Endothelial cell of umbilical vein (primary cell): ENCODE results near the gene MRE11. TPM values are rescaled to one million over a fixed set of nuclear protein-coding genes. Genes with fewer than 3 reads are reported as not detected.

Source experiments
- BruUV-seq: library from RNA; stranded (reverse); fragments of 400-500 nt; replicated peaks from 2 replicates; lab custom pipeline; 2021; lab: Mats Ljungman, UMichigan
- CTCF ChIA-PET: fragments of 300-600, 350-600 bp; sonication (Branson Sonifier 250); formaldehyde crosslinking; loops from one replicate; lab custom pipeline; 2021; ENCODE audit warnings: antibody characterized with exemption, inconsistent platforms; lab: Charles Lee
- POLR2A ChIA-PET: fragments of 300-600, 350-600 bp; sonication (Branson Sonifier 250); formaldehyde crosslinking; loops from one replicate; lab custom pipeline; 2021; ENCODE audit warnings: antibody characterized with exemption, inconsistent platforms; lab: Charles Lee
- DNase-seq: peaks from one replicate; pipeline ENCODE4 v3.0.0-alpha.2; 2011; ENCODE audit warnings: low read depth, low spot score
- FAIRE-seq: peaks from 2 replicates; lab custom pipeline; 2011; peaks lifted over from hg19 to GRCh38; lab: Jason Lieb, UNC
- H2AFZ ChIP-seq: 2 replicates; pipeline ENCODE4 v1.6.0; 2012; ENCODE audit warnings: low read depth, low read length, control low read depth, inconsistent platforms
- H3K27ac ChIP-seq: 2 replicates; pipeline ENCODE4 v1.5.1; 2011; ENCODE audit warnings: low read depth, mild to moderate bottlenecking, control low read depth, low read length, moderate library complexity; ENCODE audit not compliant: insufficient read depth
- H3K27me3 ChIP-seq, 2 experiments: 2 replicates each; pipeline versions ENCODE4 v1.6.0 to v1.6.1; 2011; ENCODE audit warnings: low read length in 2 of 2, mixed read lengths in 1 of 2; ENCODE audit not compliant: control insufficient read depth in 2 of 2, insufficient read depth in 2 of 2
- H3K36me3 ChIP-seq, 2 experiments: 2 replicates in 1 of 2; 3 replicates in 1 of 2; pipeline ENCODE4 v1.5.1; 2011; ENCODE audit warnings: low read length in 2 of 2, mild to moderate bottlenecking in 1 of 2, moderate library complexity in 1 of 2; ENCODE audit not compliant: control insufficient read depth in 2 of 2, insufficient read depth in 2 of 2; ENCODE audit errors: extremely low read depth in 1 of 2
- H3K4me1 ChIP-seq: 3 replicates; pipeline ENCODE4 v1.5.1; 2011; ENCODE audit warnings: mild to moderate bottlenecking, low read length; ENCODE audit not compliant: control insufficient read depth, insufficient read depth; ENCODE audit errors: extremely low read depth
- H3K4me2 ChIP-seq: 2 replicates; pipeline ENCODE4 v1.6.1; 2011; ENCODE audit warnings: low read length, control low read depth, mixed read lengths; ENCODE audit not compliant: insufficient read depth
- H3K4me3 ChIP-seq, 3 experiments: fragments of 200-600 bp in 1 of 3; sonication (generic), shearing (Covaris generic) in 1 of 3; replicated peaks in 1 of 3; 2 replicates each; pipeline ENCODE4 v1.5.1; 2011 to 2016; ENCODE audit warnings: control low read depth in 3 of 3, low read length in 3 of 3, mild to moderate bottlenecking in 2 of 3, inconsistent platforms in 1 of 3, low read depth in 1 of 3, moderate library complexity in 1 of 3; ENCODE audit not compliant: insufficient read depth in 1 of 3
- H3K79me2 ChIP-seq: 2 replicates; pipeline ENCODE4 v1.6.0; 2012; ENCODE audit warnings: low read length, inconsistent platforms; ENCODE audit not compliant: control insufficient read depth, insufficient read depth
- H3K9ac ChIP-seq: replicated peaks from 2 replicates; pipeline ENCODE3; 2011; ENCODE audit warnings: low read length, control low read depth; ENCODE audit not compliant: insufficient read depth; ENCODE audit errors: extremely low read depth
- H3K9me1 ChIP-seq: replicated peaks from 3 replicates; pipeline ENCODE4 v1.6.0; 2011; ENCODE audit warnings: mild to moderate bottlenecking, low read length; ENCODE audit not compliant: control insufficient read depth, insufficient read depth; ENCODE audit errors: extremely low read depth
- H3K9me3 ChIP-seq: replicated peaks from 2 replicates; pipeline ENCODE4 v1.5.1; 2012; ENCODE audit warnings: low read length, inconsistent platforms; ENCODE audit not compliant: control insufficient read depth, insufficient read depth
- H4K20me1 ChIP-seq: replicated peaks from 2 replicates; pipeline ENCODE3; 2011; ENCODE audit warnings: mild to moderate bottlenecking, low read length; ENCODE audit not compliant: control insufficient read depth, insufficient read depth; ENCODE audit errors: extremely low read depth
- MYC ChIP-seq: IDR thresholded peaks from one replicate; pipeline ENCODE4 v1.6.1; 2011; ENCODE audit warnings: mild to moderate bottlenecking, low read depth, low read length
- POLR2A ChIP-seq: IDR thresholded peaks from 2 replicates; pipeline ENCODE4 v1.6.1; 2012; ENCODE audit warnings: low read depth, mild to moderate bottlenecking, control low read depth, low read length
- POLR2AphosphoS5 ChIP-seq: IDR thresholded peaks from 2 replicates; pipeline ENCODE4 v1.6.1; 2012; ENCODE audit warnings: low read depth, mild to moderate bottlenecking, control low read depth, low read length, moderate library complexity; ENCODE audit not compliant: insufficient read depth
- dilution Hi-C: fragments of 300-500 bp; cut with MboI; formaldehyde crosslinking; loops from one replicate; pipeline ENCODE4 v1.15.0; 2019; ENCODE audit warnings: low sequenced_read_pairs; ENCODE audit not compliant: extremely low pct_ligation_motif_present
- intact Hi-C: fragments of 100-400 bp; cut with micrococcal nuclease; formaldehyde crosslinking; loops from one replicate; pipeline ENCODE4 v1.10.0; 2022
- polyA plus RNA-seq, 4 experiments: library from polyadenylated mRNA; depleted of rRNA in 3 of 4; stranded (reverse) in 3 of 4; unstranded in 1 of 4; fragments of >200 nt; gene quantifications; 2 replicates each; pipeline versions ENCODE4 v1.2.1 to v1.2.3, GENCODE V29; 2011 to 2012; ENCODE audit warnings: missing spikeins in 1 of 4
- total RNA-seq: library from RNA; stranded (reverse); gene quantifications from 2 replicates; pipeline ENCODE4 v1.2.3, GENCODE V29; 2021

Gene MRE11
- total and polyA plus RNA-seq, 2 donors (not counting 3 experiments of a cell fraction or from before 2014, with no cell fraction given): 4.5 to 22.0 TPM

GRCh38 chr11:94477624-94478023 lies 16.0 kb downstream of the MRE11 start:
- Histone ChIP-seq H3K79me2 (no peaks in the 10 kb centered on the region), H3K9ac (no peak overlapping the region), H3K9me3 (no peaks in the 10 kb centered on the region), H3K4me1 (no peaks in the 10 kb centered on the region), H3K4me2 (no peak overlapping the region), H4K20me1 (no peaks in the 10 kb centered on the region), H3K4me3 (no peak overlapping the region), H3K27me3 (no peaks in the 10 kb centered on the region), H3K36me3 (no peaks in the 10 kb centered on the region), H3K27ac (no peak overlapping the region), H3K9me1 (peaks cover 3% of the 10 kb centered on the region), H2AFZ (no peak overlapping the region)
- intact Hi-C loops: no loop called here
- no peak for DNase-seq
- CTCF ChIA-PET: no interaction called here
- POLR2A ChIA-PET: no interaction called here
- no peak for FAIRE-seq
- TF ChIP-seq POLR2A (no peak), POLR2AphosphoS5 (no peak)
- BruUV-seq: no TSS peak
- dilution Hi-C loops: no loop called here

DNA sequence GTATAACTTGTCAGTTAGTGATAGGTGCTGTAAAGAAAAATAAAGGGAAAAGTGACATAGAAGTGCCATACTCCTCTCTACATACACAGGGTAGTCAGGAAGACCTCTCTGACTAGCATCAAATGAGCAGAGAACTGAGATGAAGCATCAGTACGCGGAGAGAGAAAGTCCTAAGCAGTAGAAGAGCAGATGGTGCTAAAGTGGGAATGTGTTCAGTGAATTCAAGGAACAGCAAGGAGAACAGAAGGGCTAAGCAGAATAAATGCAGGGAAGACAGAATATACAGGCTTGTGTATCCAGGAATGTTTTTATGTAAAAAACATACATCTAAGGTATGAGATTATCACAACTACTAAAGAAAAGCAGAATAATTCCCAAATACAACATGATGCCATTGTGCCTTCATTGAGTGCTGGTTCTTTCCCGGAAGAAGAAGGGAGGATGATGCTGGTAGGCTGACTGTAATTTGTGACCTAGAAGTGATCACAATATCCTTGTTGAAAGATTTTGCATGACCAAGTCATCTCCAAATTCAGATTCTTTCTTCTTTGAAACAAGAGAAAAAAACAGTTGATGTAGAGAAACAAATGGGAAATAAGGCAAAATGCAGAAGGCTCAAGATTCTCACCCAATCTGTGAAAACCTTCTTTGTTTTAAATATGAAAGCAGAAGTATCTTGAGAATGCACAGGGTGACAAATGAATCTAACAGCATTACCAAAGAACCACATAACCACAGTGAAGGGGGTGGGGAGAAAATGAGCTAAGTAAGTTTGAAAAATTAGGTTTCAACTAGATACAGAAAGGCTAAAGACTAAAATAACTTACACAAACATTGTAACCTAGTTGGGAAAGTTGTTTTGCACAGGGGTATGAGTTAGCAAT lies 20.5 kb downstream of the MRE11 start:
- Histone ChIP-seq H3K27me3 (no peaks in the 10 kb centered on the region), H3K4me1 (no peaks in the 10 kb centered on the region), H4K20me1 (no peaks in the 10 kb centered on the region), H3K4me3 (no peak overlapping the region), H3K9me3 (no peaks in the 10 kb centered on the region), H3K4me2 (no peak overlapping the region), H3K9ac (no peak overlapping the region), H3K27ac (no peak overlapping the region), H3K9me1 (peaks cover 3% of the 10 kb centered on the region), H3K79me2 (no peaks in the 10 kb centered on the region), H2AFZ (no peak overlapping the region), H3K36me3 (peaks cover 0 to 3% of the 10 kb centered on the region in 2 experiments)
- POLR2A ChIA-PET: no interaction called here
- dilution Hi-C loops (no loop called here), intact Hi-C loops (no loop called here)
- no TSS peak for BruUV-seq
- CTCF ChIA-PET: no interaction called here
- DNase-seq (no peak), FAIRE-seq (no peak)
- no peak for TF ChIP-seq MYC
